ENCODE results near the gene IMMP2L.

- TF ChIP-seq, protein P1, sequence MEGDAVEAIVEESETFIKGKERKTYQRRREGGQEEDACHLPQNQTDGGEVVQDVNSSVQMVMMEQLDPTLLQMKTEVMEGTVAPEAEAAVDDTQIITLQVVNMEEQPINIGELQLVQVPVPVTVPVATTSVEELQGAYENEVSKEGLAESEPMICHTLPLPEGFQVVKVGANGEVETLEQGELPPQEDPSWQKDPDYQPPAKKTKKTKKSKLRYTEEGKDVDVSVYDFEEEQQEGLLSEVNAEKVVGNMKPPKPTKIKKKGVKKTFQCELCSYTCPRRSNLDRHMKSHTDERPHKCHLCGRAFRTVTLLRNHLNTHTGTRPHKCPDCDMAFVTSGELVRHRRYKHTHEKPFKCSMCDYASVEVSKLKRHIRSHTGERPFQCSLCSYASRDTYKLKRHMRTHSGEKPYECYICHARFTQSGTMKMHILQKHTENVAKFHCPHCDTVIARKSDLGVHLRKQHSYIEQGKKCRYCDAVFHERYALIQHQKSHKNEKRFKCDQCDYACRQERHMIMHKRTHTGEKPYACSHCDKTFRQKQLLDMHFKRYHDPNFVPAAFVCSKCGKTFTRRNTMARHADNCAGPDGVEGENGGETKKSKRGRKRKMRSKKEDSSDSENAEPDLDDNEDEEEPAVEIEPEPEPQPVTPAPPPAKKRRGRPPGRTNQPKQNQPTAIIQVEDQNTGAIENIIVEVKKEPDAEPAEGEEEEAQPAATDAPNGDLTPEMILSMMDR (IDR thresholded peaks at IDR 0.05 in 4 of 5, conservative IDR thresholded peaks at IDR 0.05 in 1 of 5), result no peak
- TF ChIP-seq POLR2A (IDR thresholded peaks at IDR 0.05), result no peak
These were observed 573.3 kb downstream of the IMMP2L start for GRCh38 chr7:110988890-110989501.

All from gastrocnemius medialis (tissue), 4 donors.